Breast epithelium (tissue), 3 donors: Measurements from ENCODE around the gene GPM6B.

ENCODE experiments used
- CTCF ChIP-seq, 3 donors: fragments of 450-650 bp; IDR thresholded peaks; one replicate each; pipeline ENCODE4 v1.5.1; 2016 to 2017; ENCODE audit warnings: antibody characterized with exemption in 3 of 3, mild to moderate bottlenecking in 3 of 3, moderate library complexity in 3 of 3
- POLR2AphosphoS5 ChIP-seq, 3 donors: sonication (generic); formaldehyde crosslinking; IDR thresholded peaks; one replicate each; pipeline ENCODE4 v1.6.1; 2017; ENCODE audit warnings: antibody characterized with exemption in 3 of 3

GRCh38 chrX:13857804-13858203 lies 40.9 kb upstream of the GPM6B start:
- TF ChIP-seq POLR2AphosphoS5 (IDR thresholded peaks at IDR 0.05) = no peak
- no peak for TF ChIP-seq CTCF (IDR thresholded peaks at IDR 0.05)
